Gastroesophageal sphincter (tissue), 4 donors: ENCODE measurements around the gene LGR5. TPM values are rescaled to one million over a fixed set of nuclear protein-coding genes. Genes with fewer than 3 reads are reported as not detected.

ENCODE experiments used
- ATAC-seq: fragments of 150-250 bp; one replicate; pipeline ENCODE4 v1.9.1; 2016; ENCODE audit warnings: mild to moderate bottlenecking, moderate library complexity
- H3K27ac ChIP-seq, 4 donors: fragments of 200-600 bp; sonication (generic) in 3 of 4; 1 replicate in 3 of 4; 2 replicates in 1 of 4; pipeline ENCODE4 v1.5.1; 2016 to 2019
- H3K27me3 ChIP-seq: fragments of 200-600 bp; sonication (generic); one replicate; pipeline ENCODE4 v1.5.1; 2019
- H3K36me3 ChIP-seq, 2 donors: fragments of 200-600 bp; sonication (generic); one replicate each; pipeline ENCODE4 v1.5.1; 2019; ENCODE audit warnings: control low read depth in 1 of 2
- H3K4me1 ChIP-seq, 3 donors: fragments of 200-600 bp; sonication (generic); 1 replicate in 2 of 3; 2 replicates in 1 of 3; pipeline ENCODE4 v1.5.1; 2016 to 2019; ENCODE audit warnings: control low read depth in 2 of 3
- H3K4me3 ChIP-seq, 2 donors: fragments of 200-600 bp; sonication (generic); one replicate each; pipeline ENCODE4 v1.5.1; 2019; ENCODE audit warnings: mild to moderate bottlenecking in 1 of 2, moderate library complexity in 1 of 2
- H3K9me3 ChIP-seq, 3 donors: fragments of 200-600 bp; sonication (generic); one replicate each; pipeline ENCODE4 v1.5.1; 2017 to 2019; ENCODE audit warnings: control low read depth in 2 of 3
- EP300 ChIP-seq: sonication (generic); formaldehyde crosslinking; IDR thresholded peaks from one replicate; pipeline ENCODE4 v1.6.1; 2017; ENCODE audit warnings: antibody characterized with exemption, mild to moderate bottlenecking
- POLR2A ChIP-seq, 2 donors: fragments of 450-650 bp; IDR thresholded peaks; one replicate each; pipeline ENCODE4 v1.6.1; 2017; ENCODE audit warnings: antibody characterized with exemption in 2 of 2, mild to moderate bottlenecking in 2 of 2, moderate library complexity in 1 of 2
- POLR2AphosphoS5 ChIP-seq: sonication (generic); formaldehyde crosslinking; IDR thresholded peaks from one replicate; pipeline ENCODE4 v1.6.1; 2017; ENCODE audit warnings: antibody characterized with exemption
- WGBS, 2 donors: methylation state at CpG; one replicate each; pipeline ENCODE4 v1.1.5; 2018; ENCODE audit warnings: low coverage in 1 of 2; 5-methylcytosine and 5-hydroxymethylcytosine counted together
- total RNA-seq, 4 donors: library from RNA; depleted of rRNA; stranded (reverse); fragments of >200 nt; gene quantifications; one replicate each; pipeline ENCODE4 v1.1.0, GENCODE V29; 2016
- TF ChIP-seq, protein P1 (sequence below), 4 experiments: fragments of 200-600 bp in 2 of 4; fragments of 450-650 bp in 2 of 4; sonication (generic) in 1 of 4; IDR thresholded peaks; one replicate each; pipeline ENCODE4 v1.5.1; 2017 to 2019; ENCODE audit warnings: antibody characterized with exemption in 4 of 4, mild to moderate bottlenecking in 2 of 4, moderate library complexity in 2 of 4

Gene LGR5
- total RNA-seq, 4 donors from 2014 or later, result 0.12 to 0.47 (median 0.40) TPM; not detected in 1

DNA sequence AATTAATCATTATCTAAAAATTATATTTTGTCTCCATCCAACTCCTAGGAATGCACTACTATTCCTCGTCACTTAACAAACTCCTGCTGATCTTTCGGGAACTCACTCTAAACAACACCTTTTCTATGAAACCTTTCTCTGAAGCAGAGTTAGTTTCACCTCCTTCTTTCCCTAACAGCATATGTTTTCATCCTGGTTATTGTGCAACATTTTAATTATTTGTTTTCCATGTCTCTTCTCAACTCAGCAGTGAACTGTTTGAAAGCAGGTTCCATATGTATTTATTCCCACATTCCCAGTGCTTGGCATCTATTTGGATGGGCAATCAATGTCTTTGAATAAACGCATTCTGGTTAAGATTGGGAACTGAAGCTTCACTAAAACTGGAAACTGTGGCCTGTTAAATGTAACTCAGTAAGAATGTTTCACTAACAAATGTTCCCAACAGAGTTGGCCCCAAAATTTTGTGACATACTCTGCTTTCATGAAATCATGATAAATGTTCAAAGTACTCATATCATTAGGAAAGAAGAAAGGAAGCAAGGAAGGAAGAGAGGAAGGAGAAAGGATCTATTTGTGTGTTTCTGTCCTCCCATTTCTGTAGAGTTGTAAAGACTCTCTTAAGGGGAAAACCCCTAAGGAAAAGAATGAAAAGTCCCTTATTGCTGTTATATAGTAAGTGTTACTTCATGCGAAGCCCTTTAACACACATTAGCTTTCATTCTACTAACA lies 13.9 kb upstream of the LGR5 start:
- Histone ChIP-seq H3K27me3 (no peaks in the 10 kb centered on the region), H3K4me1 (no peaks in the 10 kb centered on the region), H3K9me3 (no peaks in the 10 kb centered on the region), H3K27ac (no peak overlapping the region), H3K4me3 (no peak overlapping the region), H3K36me3 (no peaks in the 10 kb centered on the region)
- no peak for ATAC-seq
- 80 to 86% methylated on average over 4 of the region's 4 CpGs for WGBS, 2 donors
- TF ChIP-seq EP300 (no peak), POLR2AphosphoS5 (no peak), POLR2A (IDR thresholded peaks at IDR 0.05) (no peak)
- TF ChIP-seq, protein P1, sequence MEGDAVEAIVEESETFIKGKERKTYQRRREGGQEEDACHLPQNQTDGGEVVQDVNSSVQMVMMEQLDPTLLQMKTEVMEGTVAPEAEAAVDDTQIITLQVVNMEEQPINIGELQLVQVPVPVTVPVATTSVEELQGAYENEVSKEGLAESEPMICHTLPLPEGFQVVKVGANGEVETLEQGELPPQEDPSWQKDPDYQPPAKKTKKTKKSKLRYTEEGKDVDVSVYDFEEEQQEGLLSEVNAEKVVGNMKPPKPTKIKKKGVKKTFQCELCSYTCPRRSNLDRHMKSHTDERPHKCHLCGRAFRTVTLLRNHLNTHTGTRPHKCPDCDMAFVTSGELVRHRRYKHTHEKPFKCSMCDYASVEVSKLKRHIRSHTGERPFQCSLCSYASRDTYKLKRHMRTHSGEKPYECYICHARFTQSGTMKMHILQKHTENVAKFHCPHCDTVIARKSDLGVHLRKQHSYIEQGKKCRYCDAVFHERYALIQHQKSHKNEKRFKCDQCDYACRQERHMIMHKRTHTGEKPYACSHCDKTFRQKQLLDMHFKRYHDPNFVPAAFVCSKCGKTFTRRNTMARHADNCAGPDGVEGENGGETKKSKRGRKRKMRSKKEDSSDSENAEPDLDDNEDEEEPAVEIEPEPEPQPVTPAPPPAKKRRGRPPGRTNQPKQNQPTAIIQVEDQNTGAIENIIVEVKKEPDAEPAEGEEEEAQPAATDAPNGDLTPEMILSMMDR (IDR thresholded peaks at IDR 0.05), result no peak

GRCh38 chr12:71426300-71427047 lies 13.1 kb upstream of the LGR5 start:
- no peaks in the 10 kb centered on the region for H3K36me3 ChIP-seq
- H3K4me3 ChIP-seq, result no peak overlapping the region
- 52 to 74% methylated on average over 3 of the region's 3 CpGs for WGBS, 2 donors
- ATAC-seq, result no peak
- no peaks in the 10 kb centered on the region for H3K4me1 ChIP-seq
- TF ChIP-seq EP300, result no peak
- TF ChIP-seq POLR2A (IDR thresholded peaks at IDR 0.05), result no peak
- TF ChIP-seq POLR2AphosphoS5, result no peak
- TF ChIP-seq, protein P1 (IDR thresholded peaks at IDR 0.05), result no peak
- no peak overlapping the region for H3K27ac ChIP-seq
- peaks cover 5% of the 10 kb centered on the region for H3K27me3 ChIP-seq
- H3K9me3 ChIP-seq, result no peaks in the 10 kb centered on the region

GRCh38 chr12:71430756-71431155 lies 8.8 kb upstream of the LGR5 start:
- no peaks in the 10 kb centered on the region for H3K36me3 ChIP-seq
- ATAC-seq, result no peak
- TF ChIP-seq EP300 (no peak), POLR2A (IDR thresholded peaks at IDR 0.05) (no peak), POLR2AphosphoS5 (no peak)
- TF ChIP-seq, protein P1 (IDR thresholded peaks at IDR 0.05), result no peak
- 100% methylated on average over 1 of the region's 1 CpG; no CpG with 5 or more reads in 1 of the 2 donors for whole genome bisulfite sequencing, 2 donors
- peaks cover 9% of the 10 kb centered on the region for H3K27me3 ChIP-seq
- no peaks in the 10 kb centered on the region for H3K4me1 ChIP-seq
- H3K9me3 ChIP-seq, result peaks cover 0 to 5% (median 0%) of the 10 kb centered on the region in 3 donors
- H3K27ac ChIP-seq, result no peak overlapping the region
- H3K4me3 ChIP-seq, result no peak overlapping the region

DNA sequence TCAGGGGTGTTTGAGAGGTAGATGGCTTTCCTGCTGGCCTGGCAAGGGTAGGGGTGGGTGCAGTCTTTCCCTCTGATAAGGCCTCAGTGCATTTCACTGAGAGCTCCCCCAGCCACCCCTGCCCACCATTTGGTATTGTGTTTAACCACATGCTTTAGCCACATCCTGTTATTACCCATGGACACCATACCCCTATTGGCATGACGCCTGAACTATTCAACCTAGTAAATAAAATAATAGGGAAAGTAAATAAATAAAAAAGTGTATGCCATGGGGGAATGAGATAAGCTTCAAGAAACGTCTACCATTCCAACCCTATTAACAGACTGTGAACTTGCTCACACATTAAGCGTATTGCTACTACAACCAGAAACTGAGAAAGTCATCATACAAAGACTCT lies 7.6 kb upstream of the LGR5 start:
- Histone ChIP-seq H3K27me3 (peaks cover 19% of the 10 kb centered on the region), H3K27ac (no peak overlapping the region), H3K4me3 (no peak overlapping the region), H3K4me1 (no peaks in the 10 kb centered on the region), H3K9me3 (peaks cover 0 to 17% (median 0%) of the 10 kb centered on the region in 3 donors), H3K36me3 (no peaks in the 10 kb centered on the region)
- TF ChIP-seq POLR2A (IDR thresholded peaks at IDR 0.05), result no peak
- TF ChIP-seq EP300, result no peak
- no peak for TF ChIP-seq POLR2AphosphoS5
- TF ChIP-seq, protein P1 (IDR thresholded peaks at IDR 0.05), result no peak
- WGBS, 2 donors, result 66 to 93% methylated on average over 2 to 3 of the region's 3 CpGs
- no peak for ATAC-seq
